GM19452 (cell line): ENCODE data around the gene MYL11.
"Not testable (repeated sequence)": the region's sequence is repeated elsewhere in the genome, so short reads cannot be mapped to it uniquely, and the experiment has no call there.

Experiments used
- ATAC-seq: cut with Tn5 transposase; IDR thresholded peaks from one replicate; pipeline ENCODE4 v1.9.1; 2021; ENCODE audit not compliant: unreplicated experiment

Gene MYL11, protein sequence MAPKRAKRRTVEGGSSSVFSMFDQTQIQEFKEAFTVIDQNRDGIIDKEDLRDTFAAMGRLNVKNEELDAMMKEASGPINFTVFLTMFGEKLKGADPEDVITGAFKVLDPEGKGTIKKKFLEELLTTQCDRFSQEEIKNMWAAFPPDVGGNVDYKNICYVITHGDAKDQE

GRCh38 chr16:30374538-30374937, at the start of gene MYL11:
MYL11 (plus strand) TSS chr16:30374802; CDS start chr16:30374858, 56 bp downstream.
- no peak for ATAC-seq

DNA sequence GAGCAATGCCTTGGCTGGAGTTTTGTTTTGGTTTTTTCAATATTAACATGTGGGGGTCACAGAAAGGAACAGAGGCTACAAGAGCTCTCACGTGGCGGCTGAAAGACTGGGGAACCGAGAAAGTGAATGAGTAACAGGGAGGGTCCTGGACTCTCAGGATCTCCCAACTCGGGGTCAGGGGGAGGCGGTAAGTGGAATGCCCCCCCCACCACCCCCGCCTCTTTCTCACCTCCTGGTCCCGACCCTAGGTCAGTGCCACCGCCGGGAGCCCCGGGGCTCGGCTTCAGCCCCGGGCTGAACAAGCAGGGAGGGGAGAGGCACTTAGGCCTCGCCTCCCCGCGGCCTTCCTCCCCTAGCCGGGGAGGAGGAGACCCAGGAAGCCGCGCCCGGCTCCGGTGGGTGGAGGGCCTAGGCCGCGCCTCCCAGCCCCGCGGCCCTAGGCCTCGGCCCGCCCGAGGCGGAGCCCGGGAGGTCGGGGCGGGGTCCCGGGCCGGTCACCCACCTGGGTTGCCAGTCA, 40.1 kb upstream of the MYL11 start:
- ATAC-seq = peak; percentile 88

DNA sequence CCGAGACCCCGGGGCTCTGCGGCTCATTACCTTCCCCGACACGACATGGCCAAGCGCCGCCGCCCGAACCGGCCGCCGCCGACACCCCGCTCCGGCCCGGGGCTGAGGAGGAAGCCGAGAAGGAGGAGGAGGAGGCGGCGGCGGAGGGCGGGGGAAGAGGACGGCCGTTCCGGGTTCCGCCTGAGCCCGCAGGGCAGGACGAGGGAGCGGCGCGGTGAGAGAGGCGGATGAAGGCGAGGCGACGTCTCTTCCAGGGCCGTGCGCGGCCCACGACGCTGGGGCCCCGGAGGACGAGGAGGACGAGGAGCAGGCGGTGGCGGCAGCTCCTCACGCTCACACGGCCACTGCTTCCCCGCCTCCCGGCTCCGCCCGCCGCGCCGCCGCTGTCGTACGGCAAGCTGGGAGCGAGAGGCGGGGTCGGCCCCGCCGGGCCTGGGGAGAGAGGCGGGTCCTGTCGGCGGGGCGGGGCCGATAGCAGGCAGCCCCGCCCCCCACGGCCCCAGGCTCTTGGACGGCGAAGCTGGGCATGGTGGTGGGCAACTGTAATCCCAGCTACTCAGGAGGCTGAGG, 39.5 kb upstream of the MYL11 start:
- ATAC-seq = peak; percentile 67

DNA sequence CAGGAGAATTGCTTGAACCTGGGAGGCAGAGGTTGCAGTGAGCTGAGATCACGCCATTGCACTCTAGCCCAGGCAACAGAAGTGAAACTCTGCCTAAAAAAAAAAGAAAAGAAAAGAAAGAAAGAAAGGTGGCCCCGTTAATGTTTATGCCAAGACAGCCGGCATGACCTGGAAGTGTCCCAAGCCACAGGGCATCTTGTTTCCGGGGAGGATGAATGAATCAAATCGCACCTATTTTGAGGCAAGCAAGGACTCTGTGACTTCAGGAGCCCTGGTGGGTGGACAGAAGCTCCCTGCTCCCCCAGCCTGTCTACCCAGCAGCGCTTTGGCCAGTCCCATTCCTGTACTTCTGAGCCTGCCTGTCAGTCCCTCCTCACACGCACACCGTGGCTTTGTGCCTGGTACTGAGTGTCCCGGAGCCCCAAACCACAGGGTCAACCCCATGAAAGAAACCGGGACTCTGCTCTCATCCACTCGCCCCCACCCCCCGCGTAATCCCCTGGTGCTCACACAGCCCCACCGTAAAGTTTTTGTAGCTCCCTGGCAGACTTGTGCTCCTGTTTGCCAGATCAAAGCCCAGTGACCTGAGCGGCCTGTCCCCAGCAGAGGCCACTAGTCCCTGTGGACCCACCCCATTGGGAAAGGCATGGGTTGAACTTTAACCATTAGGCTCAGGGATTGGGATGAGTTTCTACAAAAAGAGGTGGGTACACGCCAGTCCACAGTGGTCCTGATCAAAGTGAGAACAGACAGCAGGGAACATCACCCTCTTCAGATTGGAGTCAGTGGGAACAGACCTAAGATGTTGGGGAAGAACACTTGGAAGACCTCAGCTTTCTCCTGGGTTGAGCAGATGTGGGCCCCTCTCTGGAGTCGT, 38.8 kb upstream of the MYL11 start:
- ATAC-seq = peak; percentile 23

GRCh38 chr16:30337964-30338357, 36.6 kb upstream of the MYL11 start:
- not testable (repeated sequence) for ATAC-seq

DNA sequence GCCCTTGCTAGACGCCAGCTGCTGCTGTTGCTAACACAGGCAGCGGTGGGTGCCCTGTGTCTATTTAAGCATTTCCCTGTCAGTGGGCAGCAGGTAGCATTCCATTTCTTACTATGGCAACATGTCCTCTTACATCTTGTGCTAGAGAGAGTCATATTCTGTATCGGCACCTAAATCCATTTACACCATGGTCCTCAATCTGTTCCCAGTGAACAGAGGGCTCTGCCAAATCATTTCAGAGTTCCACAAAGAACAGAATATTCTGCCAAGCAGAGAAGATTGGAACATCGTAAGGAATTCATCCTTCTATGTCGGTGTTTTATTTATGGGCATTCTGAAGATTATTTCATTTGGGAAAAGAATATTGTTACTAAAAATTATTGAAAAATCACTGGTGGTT, 35.9 kb upstream of the MYL11 start:
- not testable (repeated sequence) for ATAC-seq

GRCh38 chr16:30340621-30341020, 34.0 kb upstream of the MYL11 start:
- ATAC-seq = no peak

DNA sequence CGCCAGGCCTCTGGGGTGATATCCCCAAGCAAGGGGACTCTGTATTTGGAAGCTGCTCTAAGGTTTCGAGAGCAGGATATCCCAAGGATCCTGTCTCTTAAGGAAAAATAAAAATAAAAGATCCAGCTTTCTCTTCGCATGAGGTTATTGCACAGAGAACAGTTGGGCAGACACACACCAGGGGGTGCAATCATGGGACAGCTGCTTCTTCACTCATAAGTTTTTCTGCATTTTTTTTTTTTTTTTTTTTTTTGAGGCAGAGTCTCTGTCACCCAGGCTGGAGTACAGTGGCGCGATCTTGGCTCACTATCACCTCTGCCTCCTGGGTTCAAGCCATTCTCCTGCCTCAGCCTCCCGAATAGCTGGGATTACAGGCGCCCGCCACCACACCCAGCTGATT, 32.6 kb upstream of the MYL11 start:
- ATAC-seq = not testable (repeated sequence)

DNA sequence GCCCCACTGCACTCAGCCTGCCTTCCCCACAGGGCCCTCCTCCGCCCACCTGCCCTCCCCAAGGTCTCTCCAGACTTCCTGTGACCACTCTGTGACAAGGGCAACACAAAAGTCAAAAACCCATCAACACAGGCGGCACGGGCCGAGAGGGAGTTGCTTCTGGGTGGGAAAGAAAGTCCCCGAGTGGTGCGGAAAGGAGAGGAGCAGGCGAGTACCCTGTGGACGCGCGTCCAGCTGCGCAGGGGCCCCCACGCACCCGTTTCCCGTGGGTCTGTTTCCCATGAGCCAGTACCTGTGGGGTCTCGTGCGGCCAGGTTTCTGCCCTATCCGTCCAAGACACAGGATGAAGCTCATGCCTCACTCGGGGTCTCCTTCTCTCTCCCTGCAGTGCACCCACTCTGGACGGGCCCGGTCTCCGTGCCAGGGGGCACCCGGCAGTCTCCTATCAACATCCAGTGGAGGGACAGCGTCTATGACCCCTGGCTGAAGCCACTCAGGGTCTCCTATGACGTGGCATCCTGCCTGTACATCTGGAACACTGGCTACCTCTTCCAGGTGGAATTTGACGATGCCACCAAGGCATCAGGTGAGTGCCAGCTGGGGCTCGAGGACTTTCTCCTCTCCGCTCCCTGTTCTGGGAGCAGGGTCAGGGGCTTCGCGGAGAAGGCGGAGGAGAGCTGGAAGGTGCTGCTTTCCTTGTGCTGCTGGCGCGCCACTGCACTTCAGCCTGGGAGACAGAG, 31.7 kb upstream of the MYL11 start:
- ATAC-seq = no peak

- not testable (repeated sequence) for ATAC-seq
These were observed 31.1 kb upstream of the MYL11 start for GRCh38 chr16:30343491-30343820.

- ATAC-seq = no peak
These were observed 28.3 kb upstream of the MYL11 start for GRCh38 chr16:30346286-30346685.

- no peak for ATAC-seq
These were observed 26.5 kb upstream of the MYL11 start for GRCh38 chr16:30348113-30348512.

DNA sequence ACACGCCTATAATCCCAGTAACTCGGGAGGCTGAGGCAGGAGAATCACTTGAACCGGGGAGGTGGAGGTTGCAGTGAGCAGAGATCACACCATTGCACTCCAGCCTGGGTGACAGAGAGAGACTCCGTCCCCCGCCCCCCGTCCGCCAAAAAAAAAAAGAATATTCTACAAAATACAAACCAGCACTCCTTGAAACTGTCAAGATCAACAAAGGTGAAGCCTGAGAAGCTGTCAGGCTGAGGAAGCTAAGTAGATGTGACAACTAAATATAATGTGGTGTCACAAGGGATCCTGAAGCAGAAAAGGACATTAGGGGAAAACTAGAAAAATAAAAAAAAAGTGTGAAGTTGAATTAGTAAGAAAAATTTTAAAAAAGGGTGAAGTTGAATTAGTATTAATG, 25.7 kb upstream of the MYL11 start:
- ATAC-seq = no peak

- peak; percentile 37 for ATAC-seq
These were observed 24.9 kb upstream of the MYL11 start for GRCh38 chr16:30349675-30350074.

DNA sequence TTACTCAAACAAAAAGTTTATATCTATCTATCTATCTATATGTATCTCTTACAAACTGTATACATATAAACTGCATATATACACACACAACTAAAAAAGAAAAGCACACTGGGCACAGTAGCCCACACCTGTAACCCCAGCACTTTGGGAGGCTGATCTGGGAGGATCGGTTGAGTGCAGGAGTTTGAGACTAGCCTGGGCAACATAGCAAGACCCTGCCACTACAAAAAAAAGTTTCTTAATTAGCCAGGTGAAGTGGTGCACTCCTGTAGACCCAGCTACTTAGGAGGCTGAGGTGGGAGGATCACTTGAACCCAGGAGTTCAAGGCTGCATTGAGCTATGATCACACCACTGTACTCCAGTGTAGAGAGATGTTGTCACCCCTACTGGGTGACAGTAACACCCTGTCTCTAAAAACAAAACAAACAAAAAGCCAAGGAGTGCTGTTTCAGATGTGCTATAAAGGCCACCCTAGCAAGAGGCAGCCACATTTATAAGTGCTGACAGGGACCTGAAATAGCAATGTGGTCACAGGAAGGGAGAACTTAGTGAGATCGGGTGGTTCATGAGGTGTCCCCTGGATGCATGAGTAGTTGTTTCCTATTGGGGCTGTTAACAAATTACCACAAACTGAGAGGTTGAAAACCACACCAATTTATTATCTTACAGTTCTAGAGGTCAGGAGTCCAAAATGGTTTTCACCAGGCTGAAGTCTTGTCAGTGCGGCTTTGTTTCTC, 24.3 kb upstream of the MYL11 start:
- ATAC-seq = peak; percentile 64

GRCh38 chr16:30351001-30351441, 23.6 kb upstream of the MYL11 start:
- ATAC-seq = no peak

- no peak for ATAC-seq
These were observed 22.8 kb upstream of the MYL11 start for GRCh38 chr16:30351586-30352419.

- ATAC-seq = no peak
These were observed 21.9 kb upstream of the MYL11 start for GRCh38 chr16:30352488-30353401.
